SK-N-SH (cell line): Measurements from ENCODE around the gene SYT7. TPM values are rescaled to one million over a fixed set of nuclear protein-coding genes. Genes with fewer than 3 reads are reported as not detected.

ENCODE experiments used
- CTCF ChIA-PET: fragments of 300-600, 350-600 bp; formaldehyde crosslinking; extraction: SDS; loops from one replicate; lab custom pipeline; 2021; lab: Yijun Ruan, JAX
- POLR2A ChIA-PET: fragments of 350-600 bp; sonication (Branson Sonifier 250); formaldehyde crosslinking; extraction: SDS; loops from one replicate; lab custom pipeline; 2020; ENCODE audit warnings: antibody characterized with exemption, inconsistent platforms; lab: Yijun Ruan, JAX
- DNase-seq: peaks from one replicate; pipeline ENCODE4 v3.0.0; 2012
- H2AFZ ChIP-seq: fragments of 200-600 bp; sonication (generic); 2 replicates; pipeline ENCODE4 v1.8.1; 2016; ENCODE audit warnings: antibody characterized with exemption, mild to moderate bottlenecking, low read depth
- H3F3A ChIP-seq: fragments of 200-600 bp; sonication (generic); replicated peaks from 2 replicates; pipeline ENCODE3; 2016; ENCODE audit warnings: antibody characterized with exemption, mild to moderate bottlenecking; ENCODE audit not compliant: insufficient read depth
- H3K27ac ChIP-seq, 2 experiments: fragments of 200-500 bp in 1 of 2; fragments of 200-600 bp in 1 of 2; sonication (Bioruptor generic) in 1 of 2; sonication (generic), shearing (Covaris generic) in 1 of 2; 2 replicates each; pipeline versions ENCODE4 v1.5.1 to v1.6.1; 2014 to 2016; ENCODE audit warnings: low read depth in 2 of 2, inconsistent platforms in 1 of 2, low read length in 1 of 2, mild to moderate bottlenecking in 1 of 2, mixed read lengths in 1 of 2
- H3K27me3 ChIP-seq: fragments of 200-600 bp; sonication (generic), shearing (Covaris generic); 2 replicates; pipeline ENCODE4 v1.6.1; 2016; ENCODE audit warnings: mixed run types; ENCODE audit not compliant: insufficient read depth
- H3K36me3 ChIP-seq, 2 experiments: fragments of 200-500 bp in 1 of 2; fragments of 200-600 bp in 1 of 2; sonication (Bioruptor generic) in 1 of 2; sonication (generic) in 1 of 2; replicated peaks in 1 of 2; 2 replicates each; pipeline versions ENCODE3 to v1.5.1; 2014 to 2016; ENCODE audit warnings: low read length in 1 of 2, mild to moderate bottlenecking in 1 of 2; ENCODE audit not compliant: insufficient read depth in 2 of 2, control insufficient read depth in 1 of 2
- H3K4me1 ChIP-seq, 2 experiments: fragments of 200-500 bp in 1 of 2; fragments of 200-600 bp in 1 of 2; sonication (Bioruptor generic) in 1 of 2; sonication (generic), shearing (Covaris generic) in 1 of 2; 2 replicates each; pipeline versions ENCODE4 v1.5.1 to v1.6.1; 2014 to 2016; ENCODE audit warnings: low read depth in 1 of 2, low read length in 1 of 2, mixed run types in 1 of 2; ENCODE audit not compliant: insufficient read depth in 2 of 2, control insufficient read depth in 1 of 2
- H3K4me2 ChIP-seq: fragments of 200-600 bp; sonication (generic), shearing (Covaris generic); 2 replicates; pipeline ENCODE4 v1.6.1; 2017; ENCODE audit warnings: mixed run types
- H3K4me3 ChIP-seq, 2 experiments: fragments of 200-500 bp in 1 of 2; fragments of 200-600 bp in 1 of 2; sonication (Bioruptor generic) in 1 of 2; sonication (generic), shearing (Covaris generic) in 1 of 2; 2 replicates each; pipeline versions ENCODE4 v1.5.1 to v1.8.1; 2014 to 2016; ENCODE audit warnings: low read depth in 2 of 2, inconsistent platforms in 1 of 2, low read length in 1 of 2, mild to moderate bottlenecking in 1 of 2, mixed read lengths in 1 of 2, moderate library complexity in 1 of 2
- H3K79me2 ChIP-seq: fragments of 200-600 bp; sonication (generic); 2 replicates; pipeline ENCODE4 v1.8.1; 2017; ENCODE audit warnings: mild to moderate bottlenecking; ENCODE audit not compliant: insufficient read depth
- H3K9ac ChIP-seq: fragments of 200-600 bp; sonication (generic); 2 replicates; pipeline ENCODE4 v1.6.1; 2017; ENCODE audit warnings: mixed run types
- H3K9me2 ChIP-seq: fragments of 200-600 bp; sonication (generic); 2 replicates; pipeline ENCODE4 v1.6.1; 2017; ENCODE audit warnings: mixed run types
- H3K9me3 ChIP-seq: fragments of 200-600 bp; sonication (generic); 2 replicates; pipeline ENCODE4 v1.6.1; 2017; ENCODE audit warnings: mixed run types, mild to moderate bottlenecking, moderate library complexity
- H4K20me1 ChIP-seq: fragments of 200-600 bp; sonication (generic); 2 replicates; pipeline ENCODE4 v1.6.1; 2017; ENCODE audit warnings: mild to moderate bottlenecking, mixed run types; ENCODE audit not compliant: insufficient read depth
- CHD2 ChIP-seq: fragments of 150-350 bp; IDR thresholded peaks from 2 replicates; pipeline ENCODE4 v1.6.1; 2018; ENCODE audit warnings: low read length; ENCODE audit not compliant: partially characterized antibody
- CTCF ChIP-seq: fragments of 200-600 bp; sonication (generic); IDR thresholded peaks from 2 replicates; pipeline ENCODE4 v1.6.1; 2017; ENCODE audit warnings: antibody characterized with exemption, mild to moderate bottlenecking, moderate library complexity
- ELF1 ChIP-seq: IDR thresholded peaks from 2 replicates; pipeline ENCODE4 v1.4.0; 2012
- EP300 ChIP-seq, 2 experiments: IDR thresholded peaks; 2 replicates each; pipeline versions ENCODE4 v1.4.0 to v1.6.1; 2012; ENCODE audit warnings: borderline replicate concordance in 1 of 2, low read depth in 1 of 2, low read length in 1 of 2
- EZH2phosphoT487 ChIP-seq: fragments of 200-600 bp; sonication (generic); IDR thresholded peaks from 2 replicates; pipeline ENCODE4 v1.6.1; 2017; ENCODE audit warnings: low read depth, mixed run types, mild to moderate bottlenecking, antibody characterized with exemption, moderate library complexity, borderline replicate concordance
- FOSL2 ChIP-seq: IDR thresholded peaks from 2 replicates; pipeline ENCODE4 v1.4.0; 2012; ENCODE audit warnings: low read depth, mild to moderate bottlenecking, moderate library complexity, borderline replicate concordance
- GABPA ChIP-seq: IDR thresholded peaks from 2 replicates; pipeline ENCODE4 v1.4.0; 2012; ENCODE audit warnings: low read depth, mild to moderate bottlenecking
- GATA2 ChIP-seq: sonication (generic); formaldehyde crosslinking; IDR thresholded peaks from 2 replicates; pipeline ENCODE4 v1.5.0; 2020; ENCODE audit warnings: mild to moderate bottlenecking, missing genetic modification reagents
- MAX ChIP-seq: IDR thresholded peaks from 2 replicates; pipeline ENCODE4 v1.4.0; 2012; ENCODE audit warnings: low read depth
- NFIC ChIP-seq: IDR thresholded peaks from 2 replicates; pipeline ENCODE4 v1.4.0; 2012; ENCODE audit warnings: borderline replicate concordance
- POLR2AphosphoS5 ChIP-seq: IDR thresholded peaks from 2 replicates; pipeline ENCODE4 v1.6.1; 2012; ENCODE audit warnings: low read depth, low read length
- RFX5 ChIP-seq: IDR thresholded peaks from 2 replicates; pipeline ENCODE4 v1.6.1; 2012; ENCODE audit warnings: mild to moderate bottlenecking, improper control_type of control experiment, low read length
- RXRA ChIP-seq: IDR thresholded peaks from 2 replicates; pipeline ENCODE4 v1.4.0; 2012; ENCODE audit warnings: low read depth, mild to moderate bottlenecking, borderline replicate concordance
- SMC3 ChIP-seq: IDR thresholded peaks from 2 replicates; pipeline ENCODE4 v1.6.1; 2012; ENCODE audit warnings: low read depth, low read length, improper control_type of control experiment
- TAF1 ChIP-seq: IDR thresholded peaks from 2 replicates; pipeline ENCODE4 v1.6.1; 2012; ENCODE audit warnings: low read depth, mild to moderate bottlenecking, low read length, moderate library complexity, borderline replicate concordance
- USF1 ChIP-seq: IDR thresholded peaks from 2 replicates; pipeline ENCODE4 v1.4.0; 2012; ENCODE audit warnings: low read depth, borderline replicate concordance
- YY1 ChIP-seq: IDR thresholded peaks from 2 replicates; pipeline ENCODE4 v1.4.0; 2012; ENCODE audit warnings: low read depth, mild to moderate bottlenecking
- ZBTB33 ChIP-seq: IDR thresholded peaks from 2 replicates; pipeline ENCODE4 v1.4.0; 2012; ENCODE audit warnings: low read depth, borderline replicate concordance
- WGBS: methylation state at CpG from one replicate; pipeline ENCODE4 v1.1.6; 2017; ENCODE audit warnings: low lambda C conversion rate; 5-methylcytosine and 5-hydroxymethylcytosine counted together
- polyA plus RNA-seq, 3 experiments: library from polyadenylated mRNA; depleted of rRNA; stranded (reverse); fragments of >200 nt; gene quantifications; 2 replicates each; pipeline ENCODE4 v1.2.3, GENCODE V29; 2012

Gene SYT7
- polyA plus RNA-seq, 1 of the 3 experiments (the other 2 are of a cell fraction), result 1.1 TPM

- peak; percentile 65 for TF ChIP-seq CHD2
- TF ChIP-seq CTCF, result no peak
- TF ChIP-seq EZH2phosphoT487, result no peak
- TF ChIP-seq POLR2AphosphoS5, result no peak
- peak in 1 of 2 experiments; percentile 91; a peak in 2 of 4 replicates for TF ChIP-seq EP300 (IDR thresholded peaks at IDR 0.05; ENCODE audit: borderline replicate concordance in 1 of 2, low read depth in 1 of 2, low read length in 1 of 2)
- no peak for TF ChIP-seq MAX
Measured at GRCh38 chr11:61536676-61537270, 44.1 kb downstream of the SYT7 start (continued).

GRCh38 chr11:61535998-61536675 lies 44.7 kb downstream of the SYT7 start:
- Histone ChIP-seq H3F3A (no peaks in the 10 kb centered on the region), H3K27ac (peak overlapping the region in 1 of 2 experiments; percentile 94; a peak in 2 of 4 replicates), H3K9me3 (no peaks in the 10 kb centered on the region), H3K36me3 (no peaks in the 10 kb centered on the region), H4K20me1 (no peaks in the 10 kb centered on the region), H3K4me3 (no peak overlapping the region), H2AFZ (no peak overlapping the region), H3K4me2 (no peak overlapping the region), H3K79me2 (no peaks in the 10 kb centered on the region), H3K9ac (no peak overlapping the region), H3K9me2 (no peaks in the 10 kb centered on the region), H3K27me3 (no peaks in the 10 kb centered on the region), H3K4me1 (peaks cover 0 to 91% of the 10 kb centered on the region in 2 experiments; a peak in 1 of 4 replicates)
- CTCF ChIA-PET, result interaction anchor here (0.9 to 33.4 kb wide), 11 partner anchors 9 to 101 kb away, joined by 3 to 670 read pairs (median 6); partner anchors contain the start of gene LRRC10B
- no peak for TF ChIP-seq FOSL2
- no peak for TF ChIP-seq ELF1
- no peak for TF ChIP-seq CHD2
- TF ChIP-seq RXRA, result no peak
- TF ChIP-seq GATA2 (CRISPR knock-in tag), result no peak
- no peak for TF ChIP-seq YY1
- TF ChIP-seq ZBTB33, result no peak
- no peak for TF ChIP-seq TAF1
- TF ChIP-seq SMC3, result no peak
- TF ChIP-seq NFIC, result no peak
- no peak for TF ChIP-seq EZH2phosphoT487
- TF ChIP-seq POLR2AphosphoS5, result no peak
- no peak for TF ChIP-seq GABPA
- TF ChIP-seq USF1, result no peak
- no peak for TF ChIP-seq CTCF
- no peak for TF ChIP-seq RFX5
- POLR2A ChIA-PET, result interaction anchor here (1.0 to 1.2 kb wide), 3 partner anchors 17 to 40 kb away, joined by 3 to 4 read pairs (median 4); no protein-coding TSS in a partner anchor
- no peak for DNase-seq
- 63% methylated on average over 17 of the region's 17 CpGs for WGBS
